K562 (cell line): ENCODE measurements around the gene ARHGEF7. TPM values are rescaled to one million over a fixed set of nuclear protein-coding genes. Genes with fewer than 3 reads are reported as not detected.

Experiments
- ATAC-seq: fragments of 200-7000 bp; cut with Tn5 transposase; 3 replicates; pipeline ENCODE4 v1.9.1; 2020; ENCODE audit warnings: moderate library complexity
- BruUV-seq: library from RNA; stranded (reverse); fragments of 400-500 nt; replicated peaks from 2 replicates; lab custom pipeline; 2021; lab: Mats Ljungman, UMichigan
- CTCF ChIA-PET: fragments of 300-600 bp; formaldehyde crosslinking; extraction: SDS; loops from one replicate; lab custom pipeline; 2021; ENCODE audit warnings: low intra/inter-chr PET ratio; lab: Yijun Ruan, JAX
- POLR2A ChIA-PET: fragments of 300-600, 350-650 bp; sonication (Branson Sonifier 250); formaldehyde crosslinking; extraction: SDS; loops from one replicate; lab custom pipeline; 2021; ENCODE audit warnings: antibody characterized with exemption, inconsistent platforms; lab: Yijun Ruan, JAX
- DNase-seq, 4 experiments: peaks; one replicate each; pipeline versions ENCODE4 v3.0.0 to v3.0.0-alpha.2; 2011 to 2018; ENCODE audit warnings: low spot score in 3 of 4, mixed read lengths in 3 of 4; ENCODE audit errors: extremely low read depth in 1 of 4
- FAIRE-seq: peaks from 2 replicates; lab custom pipeline; 2011; peaks lifted over from hg19 to GRCh38; lab: Jason Lieb, UNC
- H2AFZ ChIP-seq: 2 replicates; pipeline ENCODE4 v1.6.0; 2011; ENCODE audit warnings: low read depth, low read length, control low read depth, inconsistent platforms
- H3K27ac ChIP-seq: fragments of 200-600 bp; 3 replicates; pipeline ENCODE4 v1.8.0; 2011; ENCODE audit warnings: low read depth, mild to moderate bottlenecking, control low read depth, inconsistent platforms, low read length, moderate library complexity, mixed read lengths; ENCODE audit errors: extremely low read depth
- H3K27me3 ChIP-seq, 2 experiments: fragments of 300-600 bp in 1 of 2; 2 replicates in 1 of 2; 3 replicates in 1 of 2; pipeline versions ENCODE4 v1.6.0 to v1.8.0; 2011; ENCODE audit warnings: inconsistent platforms in 2 of 2, low read length in 2 of 2, mild to moderate bottlenecking in 1 of 2, mixed read lengths in 1 of 2, moderate library complexity in 1 of 2; ENCODE audit not compliant: control insufficient read depth in 2 of 2, insufficient read depth in 2 of 2
- H3K36me3 ChIP-seq: fragments of 300-600 bp; 3 replicates; pipeline ENCODE4 v1.8.0; 2011; ENCODE audit warnings: mild to moderate bottlenecking, low read length, inconsistent platforms; ENCODE audit not compliant: control insufficient read depth, insufficient read depth
- H3K4me1 ChIP-seq, 2 experiments: fragments of 200-600 bp in 1 of 2; replicated peaks in 1 of 2; 2 replicates in 1 of 2; 3 replicates in 1 of 2; pipeline versions ENCODE4 v1.5.1 to v1.8.0; 2011; ENCODE audit warnings: inconsistent platforms in 2 of 2, low read length in 2 of 2, mild to moderate bottlenecking in 1 of 2, mixed read lengths in 1 of 2, moderate library complexity in 1 of 2; ENCODE audit not compliant: control insufficient read depth in 2 of 2, insufficient read depth in 2 of 2
- H3K4me2 ChIP-seq: 2 replicates; pipeline ENCODE4 v1.6.1; 2011; ENCODE audit warnings: low read length, control low read depth, inconsistent platforms, mixed read lengths; ENCODE audit not compliant: insufficient read depth
- H3K4me3 ChIP-seq: fragments of 200-600 bp; sonication (generic), shearing (Covaris generic); 2 replicates; pipeline ENCODE4 v1.5.1; 2016; ENCODE audit warnings: control low read depth, inconsistent platforms
- H3K79me2 ChIP-seq: fragments of 200-600 bp; 3 replicates; pipeline ENCODE4 v1.8.0; 2011; ENCODE audit warnings: low read length, inconsistent platforms; ENCODE audit not compliant: control insufficient read depth, insufficient read depth
- H3K9ac ChIP-seq, 2 experiments: 2 replicates each; pipeline versions ENCODE4 v1.6.0 to v1.6.1; 2011; ENCODE audit warnings: low read depth in 2 of 2, low read length in 2 of 2, control low read depth in 1 of 2, inconsistent platforms in 1 of 2, mild to moderate bottlenecking in 1 of 2, mixed read lengths in 1 of 2; ENCODE audit not compliant: insufficient read depth in 1 of 2
- H3K9me1 ChIP-seq: one replicate; pipeline ENCODE4 v1.6.0; 2011; ENCODE audit warnings: inconsistent platforms, mild to moderate bottlenecking, low read length, moderate library complexity; ENCODE audit not compliant: control insufficient read depth, insufficient read depth
- H3K9me3 ChIP-seq: replicated peaks from 2 replicates; pipeline ENCODE4 v1.5.1; 2011; ENCODE audit warnings: low read depth, low read length, inconsistent platforms; ENCODE audit not compliant: control insufficient read depth, insufficient read depth
- H4K20me1 ChIP-seq: replicated peaks from 2 replicates; pipeline ENCODE4 v1.6.1; 2011; ENCODE audit warnings: low read length, inconsistent platforms, mixed read lengths; ENCODE audit not compliant: control insufficient read depth, insufficient read depth
- ERF ChIP-seq: fragments of 450-650 bp; formaldehyde crosslinking; IDR thresholded peaks from 2 replicates; pipeline ENCODE4 v1.4.0; 2020; ENCODE audit warnings: mild to moderate bottlenecking, mixed read lengths
- FOXJ2 ChIP-seq: fragments of 200-800 bp; sonication (Bioruptor generic); IDR thresholded peaks from 2 replicates; pipeline ENCODE4 v1.6.1; 2016; ENCODE audit warnings: missing genetic modification characterization, missing compliant biosample characterization
- MAZ ChIP-seq, 2 experiments: fragments of 450-650 bp in 1 of 2; sonication (generic) in 1 of 2; formaldehyde crosslinking; IDR thresholded peaks in 1 of 2; conservative IDR thresholded peaks in 1 of 2; 2 replicates each; pipeline versions ENCODE4 v1.4.0 to v1.5.0; 2020; ENCODE audit warnings: mild to moderate bottlenecking in 1 of 2, missing genetic modification reagents in 1 of 2
- ZEB2 ChIP-seq: fragments of 450-650 bp; IDR thresholded peaks from 2 replicates; pipeline ENCODE4 v1.6.1; 2016
- WGBS: fragments of 100-300 bp; shearing (Covaris generic); methylation state at CpG from one replicate; pipeline ENCODE4 v1.1.6; 2016; ENCODE audit warnings: low coverage, mixed read lengths; ENCODE audit not compliant: insufficient coverage; ENCODE audit errors: missing lambda C conversion rate; 5-methylcytosine and 5-hydroxymethylcytosine counted together
- in situ Hi-C: fragments of 300-500 bp; cut with MboI; formaldehyde crosslinking; loops from 4 replicates; pipeline ENCODE4 v1.15.0; 2018; ENCODE audit warnings: inconsistent platforms, mixed read lengths
- intact Hi-C: fragments of 100-400 bp; cut with micrococcal nuclease; formaldehyde crosslinking; loops from 2 replicates; pipeline ENCODE4 v1.14.2; 2022
- polyA plus RNA-seq, 8 experiments: library from polyadenylated mRNA; depleted of rRNA in 4 of 8; stranded (reverse) in 5 of 8; unstranded in 3 of 8; fragments of >200 nt; fragmentation: Nextera tagmentation in 2 of 8; fragmentation: Illumina TruSeq in 1 of 8; extraction: Ambion mirVana in 2 of 8; extraction: Trizol in 1 of 8; gene quantifications; 2 replicates each; pipeline versions ENCODE4 v1.2.1 to v1.2.3, GENCODE V29; 2011 to 2014; ENCODE audit warnings: inconsistent platforms in 1 of 8, missing spikeins in 1 of 8
- total RNA-seq, 7 experiments: library from RNA; depleted of rRNA in 6 of 7; stranded (reverse); fragments of >200 nt in 6 of 7; fragmentation: Illumina TruSeq in 2 of 7; extraction: Trizol in 2 of 7; gene quantifications; 2 replicates each; pipeline versions ENCODE4 v1.2.1 to v1.2.3, GENCODE V29; 2011 to 2021; ENCODE audit warnings: low replicate concordance in 1 of 7
- TF ChIP-seq, protein P1 (sequence below): sonication (generic); formaldehyde crosslinking; IDR thresholded peaks from 2 replicates; pipeline ENCODE4 v1.8.1; 2023; ENCODE audit warnings: missing genetic modification reagents, mild to moderate bottlenecking, borderline replicate concordance

The ARHGEF7 gene
- total and polyA plus RNA-seq, 9 of the 15 experiments (the other 6 are each of a cell fraction or from before 2014, with no cell fraction given) = 2.1 to 26.8 (median 17.5) TPM

DNA sequence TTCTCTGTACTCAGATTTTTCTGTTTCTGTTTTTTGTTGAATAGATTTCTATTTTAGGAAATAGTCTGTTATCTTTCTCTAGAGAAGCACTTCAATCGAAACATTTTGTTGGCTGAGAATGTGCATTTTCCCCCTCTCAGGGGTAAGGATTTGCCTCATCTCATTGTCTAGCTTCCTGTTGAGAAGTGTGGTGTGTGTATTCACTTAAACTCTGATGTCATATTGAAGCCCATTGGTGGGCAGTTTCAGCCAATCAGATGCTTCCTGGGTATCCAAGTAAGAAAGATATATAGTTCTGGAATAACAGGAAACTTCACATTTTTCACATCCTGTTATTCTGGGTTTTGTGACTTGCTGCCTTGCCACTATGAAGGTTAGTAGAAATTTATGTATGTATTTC lies 87.6 kb downstream of the ARHGEF7 start:
- no peak overlapping the region for H3K27ac ChIP-seq
- in situ Hi-C loops = no loop called here
- WGBS = 55% methylated on average over 1 of the region's 1 CpG

More for the DNA sequence above, 87.6 kb downstream of the ARHGEF7 start:
- BruUV-seq = no TSS peak
- Histone ChIP-seq H3K27me3 (no peaks in the 10 kb centered on the region), H3K4me2 (no peak overlapping the region), H3K36me3 (no peaks in the 10 kb centered on the region), H3K9me1 (no peaks in the 10 kb centered on the region), H4K20me1 (peaks cover 14% of the 10 kb centered on the region), H2AFZ (no peak overlapping the region), H3K9me3 (no peaks in the 10 kb centered on the region), H3K4me1 (peaks cover 2 to 5% of the 10 kb centered on the region in 2 experiments; a peak in 2 of 5 replicates), H3K4me3 (no peak overlapping the region), H3K79me2 (peaks cover 37% of the 10 kb centered on the region), H3K9ac (no peak overlapping the region)
- intact Hi-C loops = no loop called here
- FAIRE-seq (peak; percentile 26), DNase-seq (peak; percentile 11 to 50 (median 43)), ATAC-seq (peak; percentile 75)
- TF ChIP-seq ERF (no peak), MAZ (CRISPR knock-in tag; conservative IDR thresholded peaks at IDR 0.05 in 1 of 2, IDR thresholded peaks at IDR 0.05 in 1 of 2) (no peak), FOXJ2 (no peak), ZEB2 (no peak)
- TF ChIP-seq, protein P1, sequence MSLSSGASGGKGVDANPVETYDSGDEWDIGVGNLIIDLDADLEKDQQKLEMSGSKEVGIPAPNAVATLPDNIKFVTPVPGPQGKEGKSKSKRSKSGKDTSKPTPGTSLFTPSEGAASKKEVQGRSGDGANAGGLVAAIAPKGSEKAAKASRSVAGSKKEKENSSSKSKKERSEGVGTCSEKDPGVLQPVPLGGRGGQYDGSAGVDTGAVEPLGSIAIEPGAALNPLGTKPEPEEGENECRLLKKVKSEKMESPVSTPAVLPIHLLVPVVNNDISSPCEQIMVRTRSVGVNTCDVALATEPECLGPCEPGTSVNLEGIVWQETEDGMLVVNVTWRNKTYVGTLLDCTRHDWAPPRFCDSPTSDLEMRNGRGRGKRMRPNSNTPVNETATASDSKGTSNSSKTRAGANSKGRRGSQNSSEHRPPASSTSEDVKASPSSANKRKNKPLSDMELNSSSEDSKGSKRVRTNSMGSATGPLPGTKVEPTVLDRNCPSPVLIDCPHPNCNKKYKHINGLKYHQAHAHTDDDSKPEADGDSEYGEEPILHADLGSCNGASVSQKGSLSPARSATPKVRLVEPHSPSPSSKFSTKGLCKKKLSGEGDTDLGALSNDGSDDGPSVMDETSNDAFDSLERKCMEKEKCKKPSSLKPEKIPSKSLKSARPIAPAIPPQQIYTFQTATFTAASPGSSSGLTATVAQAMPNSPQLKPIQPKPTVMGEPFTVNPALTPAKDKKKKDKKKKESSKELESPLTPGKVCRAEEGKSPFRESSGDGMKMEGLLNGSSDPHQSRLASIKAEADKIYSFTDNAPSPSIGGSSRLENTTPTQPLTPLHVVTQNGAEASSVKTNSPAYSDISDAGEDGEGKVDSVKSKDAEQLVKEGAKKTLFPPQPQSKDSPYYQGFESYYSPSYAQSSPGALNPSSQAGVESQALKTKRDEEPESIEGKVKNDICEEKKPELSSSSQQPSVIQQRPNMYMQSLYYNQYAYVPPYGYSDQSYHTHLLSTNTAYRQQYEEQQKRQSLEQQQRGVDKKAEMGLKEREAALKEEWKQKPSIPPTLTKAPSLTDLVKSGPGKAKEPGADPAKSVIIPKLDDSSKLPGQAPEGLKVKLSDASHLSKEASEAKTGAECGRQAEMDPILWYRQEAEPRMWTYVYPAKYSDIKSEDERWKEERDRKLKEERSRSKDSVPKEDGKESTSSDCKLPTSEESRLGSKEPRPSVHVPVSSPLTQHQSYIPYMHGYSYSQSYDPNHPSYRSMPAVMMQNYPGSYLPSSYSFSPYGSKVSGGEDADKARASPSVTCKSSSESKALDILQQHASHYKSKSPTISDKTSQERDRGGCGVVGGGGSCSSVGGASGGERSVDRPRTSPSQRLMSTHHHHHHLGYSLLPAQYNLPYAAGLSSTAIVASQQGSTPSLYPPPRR (CRISPR knock-in tag) = no peak
- CTCF ChIA-PET = no interaction called here
- POLR2A ChIA-PET = no interaction called here
